GM23338 (cell line): ENCODE measurements around the gene PODN. TPM values are rescaled to one million over a fixed set of nuclear protein-coding genes. Genes with fewer than 3 reads are reported as not detected.
A peak's percentile ranks its signal among the peaks of the same experiment; 100 is the strongest.

Experiments used
- ATAC-seq: fragments of 200-7000 bp; cut with Tn5 transposase; 3 replicates; pipeline ENCODE4 v1.9.1; 2020
- DNase-seq: peaks from one replicate; pipeline ENCODE4 v3.0.0-alpha.2; 2015; ENCODE audit warnings: low spot score
- H2AFZ ChIP-seq: fragments of 200-600 bp; sonication (generic); 2 replicates; pipeline ENCODE4 v1.8.0; 2016; ENCODE audit warnings: antibody characterized with exemption, mild to moderate bottlenecking, moderate library complexity
- H3F3A ChIP-seq: fragments of 200-600 bp; sonication (generic); replicated peaks from 2 replicates; pipeline ENCODE4 v1.8.0; 2017; ENCODE audit warnings: antibody characterized with exemption, mixed run types, low read depth
- H3K27ac ChIP-seq: fragments of 200-600 bp; sonication (generic); 2 replicates; pipeline ENCODE4 v1.6.1; 2016; ENCODE audit warnings: low read depth
- H3K27me3 ChIP-seq: fragments of 200-600 bp; sonication (generic); 2 replicates; pipeline ENCODE4 v1.8.0; 2016; ENCODE audit warnings: mild to moderate bottlenecking, mixed run types, moderate library complexity; ENCODE audit not compliant: insufficient read depth
- H3K36me3 ChIP-seq: fragments of 200-600 bp; sonication (generic); 2 replicates; pipeline ENCODE4 v1.8.0; 2016; ENCODE audit warnings: mild to moderate bottlenecking; ENCODE audit not compliant: insufficient read depth
- H3K4me1 ChIP-seq: fragments of 200-600 bp; sonication (generic); 2 replicates; pipeline ENCODE4 v1.8.0; 2016; ENCODE audit warnings: mild to moderate bottlenecking, moderate library complexity; ENCODE audit not compliant: insufficient read depth
- H3K4me2 ChIP-seq: fragments of 200-600 bp; sonication (generic); 2 replicates; pipeline ENCODE4 v1.7.1; 2017; ENCODE audit warnings: mixed run types
- H3K4me3 ChIP-seq: fragments of 200-600 bp; sonication (generic); 2 replicates; pipeline ENCODE4 v1.6.1; 2016; ENCODE audit warnings: mixed run types
- H3K79me2 ChIP-seq: fragments of 200-600 bp; sonication (generic); replicated peaks from 2 replicates; pipeline ENCODE4 v1.8.0; 2017; ENCODE audit warnings: mild to moderate bottlenecking; ENCODE audit not compliant: insufficient read depth
- H3K9me2 ChIP-seq: fragments of 200-600 bp; sonication (generic); 2 replicates; pipeline ENCODE4 v1.8.0; 2017; ENCODE audit not compliant: insufficient read depth
- H4K20me1 ChIP-seq: fragments of 200-600 bp; sonication (generic); replicated peaks from 2 replicates; pipeline ENCODE4 v1.8.0; 2017; ENCODE audit warnings: mild to moderate bottlenecking; ENCODE audit not compliant: insufficient read depth
- H3K27ac Mint-ChIP-seq: 2 replicates; pipeline ENCODE4 v1.8.0; 2020; ENCODE audit warnings: inconsistent platforms, mild to moderate bottlenecking, moderate library complexity, mixed read lengths
- H3K27me3 Mint-ChIP-seq: 3 replicates; pipeline ENCODE4 v1.8.0; 2022; ENCODE audit warnings: low read depth, mild to moderate bottlenecking, moderate library complexity, mixed read lengths, inconsistent platforms; ENCODE audit not compliant: insufficient read depth, poor library complexity
- H3K36me3 Mint-ChIP-seq: 3 replicates; pipeline ENCODE4 v1.8.0; 2021; ENCODE audit warnings: low read depth, mild to moderate bottlenecking, inconsistent platforms, moderate library complexity, mixed read lengths
- H3K4me1 Mint-ChIP-seq: 3 replicates; pipeline ENCODE4 v1.8.0; 2020; ENCODE audit warnings: mild to moderate bottlenecking, inconsistent platforms, mixed read lengths
- H3K4me3 Mint-ChIP-seq: 3 replicates; pipeline ENCODE4 v1.8.0; 2021; ENCODE audit warnings: moderate library complexity, mild to moderate bottlenecking, inconsistent platforms, mixed read lengths
- H3K9me3 Mint-ChIP-seq: 3 replicates; pipeline ENCODE4 v1.8.0; 2020; ENCODE audit warnings: moderate library complexity, mild to moderate bottlenecking, inconsistent platforms, mixed read lengths
- CREB1 ChIP-seq: fragments of 250-450 bp; sonication (Bioruptor Pico); IDR thresholded peaks from 2 replicates; pipeline ENCODE4 v1.5.0; 2020; ENCODE audit warnings: low read depth, mild to moderate bottlenecking, moderate library complexity
- CTCF ChIP-seq, 2 experiments: fragments of 200-600 bp in 1 of 2; sonication (generic) in 1 of 2; conservative IDR thresholded peaks; 2 replicates each; pipeline versions ENCODE4 v1.5.1 to v1.6.1; 2016 to 2017; ENCODE audit warnings: antibody characterized with exemption in 2 of 2, low read depth in 2 of 2, mild to moderate bottlenecking in 2 of 2, moderate library complexity in 1 of 2
- EZH2 ChIP-seq: fragments of 200-600 bp; sonication (generic); IDR thresholded peaks from one replicate; pipeline ENCODE4 v1.8.0; 2017; ENCODE audit warnings: antibody characterized with exemption, mild to moderate bottlenecking, low read depth; ENCODE audit not compliant: unreplicated experiment
- EZH2phosphoT487 ChIP-seq: fragments of 200-600 bp; sonication (generic); IDR thresholded peaks from one replicate; pipeline ENCODE4 v1.8.1; 2018; ENCODE audit warnings: antibody characterized with exemption; ENCODE audit not compliant: unreplicated experiment
- JUNB ChIP-seq: IDR thresholded peaks from one replicate; pipeline ENCODE4 v1.6.1; 2016; ENCODE audit warnings: antibody characterized with exemption; ENCODE audit not compliant: unreplicated experiment
- NANOG ChIP-seq: IDR thresholded peaks from 2 replicates; pipeline ENCODE4 v1.6.1; 2016; ENCODE audit warnings: antibody characterized with exemption, borderline replicate concordance
- POLR2AphosphoS5 ChIP-seq: IDR thresholded peaks from 2 replicates; pipeline ENCODE4 v1.6.1; 2016; ENCODE audit warnings: antibody characterized with exemption, low read depth
- REST ChIP-seq: IDR thresholded peaks from one replicate; pipeline ENCODE4 v1.6.1; 2018; ENCODE audit warnings: antibody characterized with exemption; ENCODE audit not compliant: unreplicated experiment
- STAT1 ChIP-seq: IDR thresholded peaks from one replicate; pipeline ENCODE4 v1.6.1; 2016; ENCODE audit warnings: antibody characterized with exemption; ENCODE audit not compliant: unreplicated experiment
- ZNF114 ChIP-seq: fragments of 250-450 bp; sonication (Bioruptor Pico); IDR thresholded peaks from 2 replicates; pipeline ENCODE4 v1.5.0; 2020; ENCODE audit warnings: mild to moderate bottlenecking, moderate library complexity
- ZNF331 ChIP-seq: fragments of 250-450 bp; sonication (Bioruptor Pico); IDR thresholded peaks from 2 replicates; pipeline ENCODE4 v1.5.0; 2020; ENCODE audit warnings: low read depth, mild to moderate bottlenecking, moderate library complexity
- ZNF462 ChIP-seq: fragments of 250-450 bp; sonication (Bioruptor Pico); IDR thresholded peaks from 2 replicates; pipeline ENCODE4 v1.5.0; 2020; ENCODE audit warnings: mild to moderate bottlenecking, moderate library complexity
- polyA plus RNA-seq: library from polyadenylated mRNA; unstranded; fragments of >200 nt; fragmentation: Nextera tagmentation; extraction: Ambion mirVana; gene quantifications from 2 replicates; pipeline ENCODE4 v1.2.1, GENCODE V29; 2016
- total RNA-seq: library from RNA; depleted of rRNA; stranded (reverse); fragments of >200 nt; shearing (Covaris generic); gene quantifications from 2 replicates; pipeline ENCODE4 v1.2.3, GENCODE V29; 2014
- TF ChIP-seq, protein P1 (sequence below): IDR thresholded peaks from 2 replicates; pipeline ENCODE4 v1.6.1; 2016; ENCODE audit warnings: antibody characterized with exemption

Gene PODN
- total and polyA plus RNA-seq, 2 experiments from 2014 or later = 0.16 to 0.24 TPM

DNA sequence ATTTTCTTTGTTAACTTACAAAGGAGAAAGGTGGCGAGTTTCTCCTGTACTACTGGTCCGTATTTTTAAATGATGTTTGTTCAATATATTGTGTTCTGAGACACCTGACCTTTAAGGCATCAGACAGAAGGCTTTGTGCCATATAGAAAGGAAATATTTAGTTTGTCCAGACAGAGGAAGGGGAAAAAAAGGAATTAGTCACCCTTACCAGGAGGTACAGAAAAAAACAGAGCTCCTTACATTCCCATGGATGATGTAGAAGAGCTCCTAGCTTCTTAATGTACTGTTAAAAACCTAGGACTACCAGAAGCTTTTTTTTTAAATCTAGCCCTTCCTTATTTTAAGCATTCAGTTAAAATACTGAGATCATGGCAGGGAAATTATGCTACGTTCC lies 12.4 kb upstream of the PODN start:
- peak overlapping the region; percentile 6; the same call in 1 of the 2 replicates for H3K27ac ChIP-seq
- no peak for TF ChIP-seq NANOG
- TF ChIP-seq, protein P1, sequence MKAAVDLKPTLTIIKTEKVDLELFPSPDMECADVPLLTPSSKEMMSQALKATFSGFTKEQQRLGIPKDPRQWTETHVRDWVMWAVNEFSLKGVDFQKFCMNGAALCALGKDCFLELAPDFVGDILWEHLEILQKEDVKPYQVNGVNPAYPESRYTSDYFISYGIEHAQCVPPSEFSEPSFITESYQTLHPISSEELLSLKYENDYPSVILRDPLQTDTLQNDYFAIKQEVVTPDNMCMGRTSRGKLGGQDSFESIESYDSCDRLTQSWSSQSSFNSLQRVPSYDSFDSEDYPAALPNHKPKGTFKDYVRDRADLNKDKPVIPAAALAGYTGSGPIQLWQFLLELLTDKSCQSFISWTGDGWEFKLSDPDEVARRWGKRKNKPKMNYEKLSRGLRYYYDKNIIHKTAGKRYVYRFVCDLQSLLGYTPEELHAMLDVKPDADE = no peak
- no peak for TF ChIP-seq EZH2
- TF ChIP-seq ZNF331 (CRISPR knock-in tag) = no peak
- no peak for TF ChIP-seq EZH2phosphoT487
- TF ChIP-seq ZNF114 (CRISPR knock-in tag) = no peak
- TF ChIP-seq STAT1 = no peak
- no peak for TF ChIP-seq CREB1 (CRISPR knock-in tag)
- no peak for TF ChIP-seq ZNF462 (CRISPR knock-in tag)
- TF ChIP-seq REST = no peak
- TF ChIP-seq POLR2AphosphoS5 = no peak
- no peak for TF ChIP-seq JUNB
- TF ChIP-seq CTCF (conservative IDR thresholded peaks at IDR 0.05; ENCODE audit: low read depth in 2 of 2) = no peak
- Mint-ChIP-seq H3K27me3 (no peaks in the 10 kb centered on the region), H3K9me3 (no peaks in the 10 kb centered on the region), H3K4me3 (no peak overlapping the region), H3K27ac (no peak overlapping the region), H3K36me3 (no peaks in the 10 kb centered on the region), H3K4me1 (peaks cover 37% of the 10 kb centered on the region; the same call in 2 of the 3 replicates)
- no peaks in the 10 kb centered on the region for H3K79me2 ChIP-seq
- DNase-seq (no peak), ATAC-seq (no peak)
- H3K4me2 ChIP-seq = peak overlapping the region; percentile 50; the same call in 1 of the 2 replicates
- H3K36me3 ChIP-seq = no peaks in the 10 kb centered on the region
- H3K4me1 ChIP-seq = peaks cover 27% of the 10 kb centered on the region
- no peaks in the 10 kb centered on the region for H3F3A ChIP-seq
- no peaks in the 10 kb centered on the region for H4K20me1 ChIP-seq
- no peak overlapping the region for H3K4me3 ChIP-seq
- H2AFZ ChIP-seq = no peak overlapping the region
- H3K27me3 ChIP-seq = no peaks in the 10 kb centered on the region
- no peaks in the 10 kb centered on the region for H3K9me2 ChIP-seq
